ENCODE results near the gene ASTE1. TPM values are rescaled to one million over a fixed set of nuclear protein-coding genes. Genes with fewer than 3 reads are reported as not detected.

The ASTE1 gene
- total RNA-seq, 1 donor from 2014 or later: 3.7 TPM

- TF ChIP-seq POLR2AphosphoS5 (IDR thresholded peaks at IDR 0.05; ENCODE audit: insufficient read depth in 1 of 2, low read depth in 1 of 2) (no peak), POLR2A (IDR thresholded peaks at IDR 0.05) (no peak), CTCF (IDR thresholded peaks at IDR 0.05) (no peak)
- DNase-seq (ENCODE audit: extremely low spot score in 2 of 2): no peak
- Histone ChIP-seq H3K27ac (no peak overlapping the region), H3K4me3 (no peak overlapping the region), H3K27me3 (no peaks in the 10 kb centered on the region), H3K4me1 (no peaks in the 10 kb centered on the region), H3K36me3 (peaks cover 3 to 4% of the 10 kb centered on the region in 2 donors), H3K9me3 (no peaks in the 10 kb centered on the region)
- intact Hi-C loops (cut with DNase I): no loop called here
These were observed 55.4 kb downstream of the ASTE1 start for GRCh38 chr3:130971208-130971607.

GRCh38 chr3:130969621-130970020 lies 57.0 kb downstream of the ASTE1 start:
- intact Hi-C loops (cut with DNase I): no loop called here
- H3K36me3 ChIP-seq: peaks cover 3 to 18% of the 10 kb centered on the region in 2 donors
- TF ChIP-seq POLR2A (IDR thresholded peaks at IDR 0.05): no peak
- no peak for TF ChIP-seq POLR2AphosphoS5 (IDR thresholded peaks at IDR 0.05; ENCODE audit: insufficient read depth in 1 of 2, low read depth in 1 of 2)
- no peak for TF ChIP-seq CTCF (IDR thresholded peaks at IDR 0.05)
- H3K27me3 ChIP-seq: no peaks in the 10 kb centered on the region
- no peaks in the 10 kb centered on the region for H3K4me1 ChIP-seq
- DNase-seq (ENCODE audit: extremely low spot score in 2 of 2): no peak
- H3K4me3 ChIP-seq: no peak overlapping the region
- H3K27ac ChIP-seq: no peak overlapping the region
- no peaks in the 10 kb centered on the region for H3K9me3 ChIP-seq

GRCh38 chr3:130968221-130968620 lies 58.4 kb downstream of the ASTE1 start:
- H3K4me1 ChIP-seq: no peaks in the 10 kb centered on the region
- H3K27ac ChIP-seq: no peak overlapping the region
- H3K36me3 ChIP-seq: peaks cover 3 to 18% of the 10 kb centered on the region in 2 donors
- H3K27me3 ChIP-seq: no peaks in the 10 kb centered on the region
- H3K9me3 ChIP-seq: no peaks in the 10 kb centered on the region
- intact Hi-C loops (cut with DNase I): no loop called here
- no peak for TF ChIP-seq POLR2A (IDR thresholded peaks at IDR 0.05)
- no peak for TF ChIP-seq CTCF (IDR thresholded peaks at IDR 0.05)
- TF ChIP-seq POLR2AphosphoS5 (IDR thresholded peaks at IDR 0.05; ENCODE audit: insufficient read depth in 1 of 2, low read depth in 1 of 2): no peak
- H3K4me3 ChIP-seq: no peak overlapping the region
- DNase-seq (ENCODE audit: extremely low spot score in 2 of 2): no peak

- no peak for TF ChIP-seq POLR2AphosphoS5 (IDR thresholded peaks at IDR 0.05; ENCODE audit: insufficient read depth in 1 of 2, low read depth in 1 of 2)
- no peak for TF ChIP-seq POLR2A (IDR thresholded peaks at IDR 0.05)
- TF ChIP-seq CTCF (IDR thresholded peaks at IDR 0.05): no peak
- H3K36me3 ChIP-seq: peaks cover 3 to 18% of the 10 kb centered on the region in 2 donors
- no peaks in the 10 kb centered on the region for H3K4me1 ChIP-seq
- DNase-seq (ENCODE audit: extremely low spot score in 2 of 2): no peak
- intact Hi-C loops (cut with DNase I): no loop called here
- H3K27me3 ChIP-seq: no peaks in the 10 kb centered on the region
- H3K4me3 ChIP-seq: no peak overlapping the region
- H3K9me3 ChIP-seq: no peaks in the 10 kb centered on the region
- H3K27ac ChIP-seq: no peak overlapping the region
These were observed 59.3 kb downstream of the ASTE1 start for GRCh38 chr3:130967281-130967680.

GRCh38 chr3:130963878-130964277 lies 62.7 kb downstream of the ASTE1 start:
- intact Hi-C loops (cut with DNase I): no loop called here
- Histone ChIP-seq H3K4me3 (no peak overlapping the region), H3K36me3 (peaks cover 0 to 40% of the 10 kb centered on the region in 2 donors), H3K27me3 (no peaks in the 10 kb centered on the region), H3K4me1 (no peaks in the 10 kb centered on the region), H3K9me3 (no peaks in the 10 kb centered on the region), H3K27ac (no peak overlapping the region)
- no peak for DNase-seq (ENCODE audit: extremely low spot score in 2 of 2)
- TF ChIP-seq POLR2A (IDR thresholded peaks at IDR 0.05): no peak
- no peak for TF ChIP-seq POLR2AphosphoS5 (IDR thresholded peaks at IDR 0.05; ENCODE audit: insufficient read depth in 1 of 2, low read depth in 1 of 2)
- no peak for TF ChIP-seq CTCF (IDR thresholded peaks at IDR 0.05)

Other genes with a start within 250 kb of the ASTE1 start
- 34.1 TPM for gene ATP2C1, start 132.7 kb downstream of the ASTE1 start, total RNA-seq
- gene NEK11, start 52 bp upstream of the ASTE1 start, total RNA-seq: 8.6 TPM

Data from vagina (tissue), 2 donors.